Rectal smooth muscle tissue (tissue), 1 donor: ENCODE measurements around the gene CD5L.

Source experiments
- H3K27ac ChIP-seq: one replicate; pipeline ENCODE4 v1.7.0; 2013; ENCODE audit warnings: low read depth, low read length, inconsistent platforms
- H3K27me3 ChIP-seq: one replicate; pipeline ENCODE4 v1.7.0; 2013; ENCODE audit warnings: low read length; ENCODE audit not compliant: control insufficient read depth, insufficient read depth
- H3K36me3 ChIP-seq: one replicate; pipeline ENCODE4 v1.7.0; 2013; ENCODE audit warnings: low read length; ENCODE audit not compliant: control insufficient read depth, insufficient read depth
- H3K4me1 ChIP-seq: one replicate; pipeline ENCODE4 v1.7.0; 2013; ENCODE audit warnings: low read length; ENCODE audit not compliant: control insufficient read depth, insufficient read depth
- H3K4me3 ChIP-seq: one replicate; pipeline ENCODE4 v1.7.0; 2013; ENCODE audit warnings: low read length
- H3K9ac ChIP-seq: one replicate; pipeline ENCODE4 v1.7.0; 2013; ENCODE audit warnings: low read length

The CD5L gene

DNA sequence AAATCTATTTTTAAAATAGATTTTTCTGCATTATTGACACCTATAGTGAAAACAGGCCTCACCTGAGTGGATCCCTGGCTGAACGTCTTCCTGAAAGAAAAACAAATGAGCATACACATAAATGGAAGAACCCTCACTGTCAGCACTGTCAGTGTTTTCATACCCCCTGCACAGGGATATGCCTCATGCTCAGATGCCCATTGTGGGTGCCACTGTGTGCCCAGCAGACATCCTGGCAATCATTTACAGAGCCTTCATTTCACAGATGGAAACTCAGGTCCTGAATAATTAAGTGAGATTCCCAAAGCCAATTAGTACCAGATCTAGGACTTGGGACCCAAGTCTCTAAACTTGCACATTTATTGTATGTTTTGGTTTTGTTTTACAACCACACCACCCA, 41.6 kb downstream of the CD5L start:
- Histone ChIP-seq H3K27ac (no peak overlapping the region), H3K36me3 (no peaks in the 10 kb centered on the region), H3K4me3 (no peak overlapping the region)

DNA sequence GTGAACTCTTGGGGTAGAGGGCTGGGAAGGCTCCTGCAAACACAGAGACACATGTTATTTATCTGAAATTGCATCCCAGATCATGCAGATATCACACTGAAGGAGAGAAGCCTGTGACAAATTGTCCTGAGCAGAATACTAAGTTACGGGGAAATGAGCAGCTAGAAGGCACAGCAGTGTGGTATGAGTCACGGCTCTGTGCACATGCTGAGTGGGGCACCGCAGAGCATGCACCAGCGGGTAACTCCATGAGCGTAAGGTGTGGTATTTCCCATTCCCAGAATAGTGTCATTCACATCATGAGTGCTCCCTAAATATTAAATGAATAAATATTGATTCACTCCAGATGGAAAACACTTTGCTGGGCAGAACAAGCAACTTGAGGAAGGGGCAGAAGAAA, 43.4 kb downstream of the CD5L start:
- no peaks in the 10 kb centered on the region for H3K36me3 ChIP-seq
- H3K4me1 ChIP-seq: no peaks in the 10 kb centered on the region
- no peaks in the 10 kb centered on the region for H3K27me3 ChIP-seq
- no peak overlapping the region for H3K9ac ChIP-seq
- H3K4me3 ChIP-seq: no peak overlapping the region
- H3K27ac ChIP-seq: no peak overlapping the region

More for the DNA sequence above, 41.6 kb downstream of the CD5L start:
- Histone ChIP-seq H3K27me3 (no peaks in the 10 kb centered on the region), H3K4me1 (no peaks in the 10 kb centered on the region), H3K9ac (no peak overlapping the region)

GRCh38 chr1:157785248-157785647, 56.4 kb downstream of the CD5L start:
- H3K27ac ChIP-seq: no peak overlapping the region
- no peaks in the 10 kb centered on the region for H3K27me3 ChIP-seq
- H3K36me3 ChIP-seq: no peaks in the 10 kb centered on the region
- no peaks in the 10 kb centered on the region for H3K4me1 ChIP-seq
- H3K4me3 ChIP-seq: no peak overlapping the region
- no peak overlapping the region for H3K9ac ChIP-seq

- Histone ChIP-seq H3K27me3 (no peaks in the 10 kb centered on the region), H3K36me3 (no peaks in the 10 kb centered on the region), H3K4me1 (no peaks in the 10 kb centered on the region), H3K27ac (no peak overlapping the region), H3K4me3 (no peak overlapping the region), H3K9ac (no peak overlapping the region)
Measured at GRCh38 chr1:157784801-157785200, 56.8 kb downstream of the CD5L start.

- no peak overlapping the region for H3K27ac ChIP-seq
- H3K4me1 ChIP-seq: no peaks in the 10 kb centered on the region
- H3K4me3 ChIP-seq: no peak overlapping the region
- H3K36me3 ChIP-seq: no peaks in the 10 kb centered on the region
- H3K27me3 ChIP-seq: no peaks in the 10 kb centered on the region
- no peak overlapping the region for H3K9ac ChIP-seq
Measured at GRCh38 chr1:157782931-157783330, 58.7 kb downstream of the CD5L start.

GRCh38 chr1:157781048-157781447, 60.6 kb downstream of the CD5L start:
- H3K4me3 ChIP-seq: no peak overlapping the region
- H3K27ac ChIP-seq: no peak overlapping the region
- H3K27me3 ChIP-seq: no peaks in the 10 kb centered on the region
- no peaks in the 10 kb centered on the region for H3K4me1 ChIP-seq
- H3K9ac ChIP-seq: no peak overlapping the region
- no peaks in the 10 kb centered on the region for H3K36me3 ChIP-seq
